ENCODE results near the gene NXPE3. TPM values are rescaled to one million over a fixed set of nuclear protein-coding genes. Genes with fewer than 3 reads are reported as not detected.

NXPE3 gene
- total and polyA plus RNA-seq, 9 of the 15 experiments (the other 6 are each of a cell fraction or from before 2014, with no cell fraction given) = 0.25 to 2.5 (median 0.95) TPM

- in situ Hi-C loops (cut with MboI) = no loop called here
- no peaks in the 10 kb centered on the region for H3K9me3 ChIP-seq (replicated peaks; ENCODE audit: control insufficient read depth, insufficient read depth, low read depth, low read length)
- WGBS (ENCODE audit: insufficient coverage, low coverage, missing lambda C conversion rate) = 86% methylated on average over 5 of the region's 5 CpGs
- FAIRE-seq (no peak), DNase-seq (ENCODE audit: extremely low read depth in 1 of 4, low spot score in 3 of 4) (no peak), ATAC-seq (no peak)
- no peak overlapping the region for H2AFZ ChIP-seq (ENCODE audit: low read depth, low read length)
- H3K4me2 ChIP-seq (ENCODE audit: insufficient read depth, low read length) = no peak overlapping the region
- H3K36me3 ChIP-seq (ENCODE audit: control insufficient read depth, insufficient read depth, low read length) = peaks cover 54% of the 10 kb centered on the region; the same call in 2 of the 3 replicates
- CTCF ChIA-PET (ENCODE audit: low intra/inter-chr PET ratio) = no interaction called here
- intact Hi-C loops (cut with micrococcal nuclease) = no loop called here
- no peaks in the 10 kb centered on the region for H3K27me3 ChIP-seq (ENCODE audit: control insufficient read depth in 2 of 2, insufficient read depth in 2 of 2, low read length in 2 of 2)
- no TSS peak for BruUV-seq (replicated peaks)
- H3K79me2 ChIP-seq (ENCODE audit: control insufficient read depth, insufficient read depth, low read length) = no peaks in the 10 kb centered on the region
- no peak overlapping the region for H3K4me3 ChIP-seq
- TF ChIP-seq PRPF4 (IDR thresholded peaks at IDR 0.05; ENCODE audit: insufficient read depth, low read depth, low read length, poor library complexity, severe bottlenecking) (no peak), ETS2 (tag; IDR thresholded peaks at IDR 0.05; ENCODE audit: borderline replicate concordance, poor library complexity, severe bottlenecking) (no peak), NCOA4 (IDR thresholded peaks at IDR 0.05; ENCODE audit: partially characterized antibody) (no peak), ATF4 (CRISPR knock-in tag; IDR thresholded peaks at IDR 0.05) (no peak), GABPB1 (CRISPR knock-in tag; IDR thresholded peaks at IDR 0.05) (no peak), RFX5 (IDR thresholded peaks at IDR 0.05; ENCODE audit: low read depth, low read length) (no peak)
- H3K27ac ChIP-seq (ENCODE audit: extremely low read depth, low read depth, low read length) = no peak overlapping the region
- POLR2A ChIA-PET = interaction anchor here (2.1 kb wide), 1 partner anchor 8 kb away, joined by 8 read pairs; no protein-coding TSS in a partner anchor
- H4K20me1 ChIP-seq (replicated peaks; ENCODE audit: control insufficient read depth, insufficient read depth, low read length) = no peaks in the 10 kb centered on the region
- no peaks in the 10 kb centered on the region for H3K9me1 ChIP-seq (ENCODE audit: control insufficient read depth, insufficient read depth, low read length)
- no peaks in the 10 kb centered on the region for H3K4me1 ChIP-seq (replicated peaks in 1 of 2; ENCODE audit: control insufficient read depth in 2 of 2, insufficient read depth in 2 of 2, low read length in 2 of 2)
- H3K9ac ChIP-seq (ENCODE audit: insufficient read depth in 1 of 2, low read depth in 2 of 2, low read length in 2 of 2) = no peak overlapping the region
These were observed 81.0 kb downstream of the NXPE3 start for GRCh38 chr3:101859882-101860448.

All from K562 (cell line).